ENCODE measurements around the gene PCOLCE2. TPM values are rescaled to one million over a fixed set of nuclear protein-coding genes. Genes with fewer than 3 reads are reported as not detected.
A peak's percentile ranks its signal among the peaks of the same experiment; 100 is the strongest.

The PCOLCE2 gene, protein sequence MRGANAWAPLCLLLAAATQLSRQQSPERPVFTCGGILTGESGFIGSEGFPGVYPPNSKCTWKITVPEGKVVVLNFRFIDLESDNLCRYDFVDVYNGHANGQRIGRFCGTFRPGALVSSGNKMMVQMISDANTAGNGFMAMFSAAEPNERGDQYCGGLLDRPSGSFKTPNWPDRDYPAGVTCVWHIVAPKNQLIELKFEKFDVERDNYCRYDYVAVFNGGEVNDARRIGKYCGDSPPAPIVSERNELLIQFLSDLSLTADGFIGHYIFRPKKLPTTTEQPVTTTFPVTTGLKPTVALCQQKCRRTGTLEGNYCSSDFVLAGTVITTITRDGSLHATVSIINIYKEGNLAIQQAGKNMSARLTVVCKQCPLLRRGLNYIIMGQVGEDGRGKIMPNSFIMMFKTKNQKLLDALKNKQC
- 58.2 TPM for total RNA-seq
- long read RNA-seq, transcript PCOLCE2-201 (9 exons, 2,021 nt): major isoform, 108 of 115 reads
- long read RNA-seq, partial matches to known transcripts: 6 of 115 reads
- long read RNA-seq, other reads (novel, unspliced or antisense): 1 of 115 reads

GRCh38 chr3:142888481-142889211 is at the start of gene PCOLCE2:
TSS of gene PCOLCE2 (minus strand) at chr3:142889083. CDS start at chr3:142888896, 187 bp downstream.
- peak; percentile 64 for DNase-seq
- peak; percentile 86 for ATAC-seq
- intact Hi-C loops (cut with micrococcal nuclease): no loop called here

DNA sequence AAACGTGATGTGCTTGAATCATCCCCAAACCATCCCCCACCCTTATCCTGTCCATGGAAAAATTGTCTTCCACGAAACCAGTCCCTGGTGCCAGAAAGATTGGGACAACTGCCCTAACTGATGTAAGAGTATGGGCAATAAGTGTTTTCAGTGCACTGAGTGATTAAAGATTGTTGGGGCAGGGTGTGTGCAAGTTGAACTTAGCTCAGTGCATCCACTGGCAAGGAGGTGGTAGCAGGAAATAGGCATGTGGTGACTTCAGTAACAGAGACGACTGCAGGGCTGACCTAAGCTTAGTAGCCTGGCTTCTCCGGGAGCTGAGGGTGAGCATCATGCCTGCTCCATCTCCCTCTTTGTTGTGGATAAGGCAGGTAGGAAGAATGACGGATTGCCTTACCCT is 47.1 kb upstream of the PCOLCE2 start:
- intact Hi-C loops (cut with micrococcal nuclease): no loop called here
- no peak for ATAC-seq
- no peak for DNase-seq

DNA sequence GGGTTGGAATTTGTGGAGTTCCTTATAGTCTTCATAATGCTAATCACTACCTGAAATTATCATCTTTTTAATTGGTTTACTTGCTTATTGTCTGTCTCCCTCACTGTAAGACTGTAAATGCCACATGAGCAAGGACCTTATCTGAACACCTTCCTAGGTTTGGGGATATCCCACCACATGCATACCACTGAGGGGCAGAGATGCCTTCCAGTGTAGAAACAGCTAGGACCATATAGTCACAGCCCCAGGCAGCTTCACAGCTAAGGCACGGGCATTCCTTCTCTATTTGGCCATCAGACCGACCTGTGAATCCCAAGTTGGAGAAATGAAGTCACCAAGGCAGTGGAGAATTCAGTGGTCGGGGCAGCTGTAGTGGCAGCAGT is 46.0 kb upstream of the PCOLCE2 start:
- DNase-seq (no peak), ATAC-seq (no peak)
- intact Hi-C loops (cut with micrococcal nuclease): no loop called here

DNA sequence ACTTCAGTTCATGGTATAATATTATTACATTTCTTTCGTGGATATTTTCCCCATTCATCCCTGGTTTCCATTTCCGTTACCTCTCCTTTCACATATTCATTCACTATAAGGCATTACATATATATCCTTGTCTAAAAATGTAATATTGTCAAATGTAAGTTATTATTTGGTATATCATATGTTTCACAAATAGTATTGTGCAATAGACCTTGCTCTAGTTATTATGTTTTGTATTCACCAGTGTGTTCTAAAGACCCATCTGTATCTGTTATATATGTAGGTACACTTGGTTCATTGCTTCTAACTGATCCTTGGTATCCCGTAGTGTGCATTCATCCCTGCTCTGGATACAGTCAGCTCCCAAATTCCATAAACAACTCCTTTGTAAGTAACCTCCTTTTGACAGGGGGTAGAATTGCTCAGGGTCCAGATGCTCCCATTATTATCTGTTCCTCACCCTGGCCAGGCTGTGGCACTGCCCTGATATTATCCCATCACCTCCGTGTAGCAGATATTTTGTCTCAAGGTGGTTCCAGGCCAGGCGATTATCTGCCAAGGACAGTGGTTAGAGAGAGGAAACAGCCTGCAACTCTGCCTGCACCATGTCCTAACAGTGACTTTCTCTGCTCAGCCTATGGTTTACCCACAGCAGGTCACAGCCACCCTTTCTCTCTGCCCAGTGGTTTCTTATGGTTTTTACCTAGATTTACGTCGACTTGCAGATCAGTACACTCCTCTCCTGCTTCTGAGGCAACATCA is 45.4 kb upstream of the PCOLCE2 start:
- DNase-seq (no peak), ATAC-seq (no peak)
- intact Hi-C loops (cut with micrococcal nuclease): no loop called here

GRCh38 chr3:142931222-142931621 is 42.3 kb upstream of the PCOLCE2 start:
- intact Hi-C loops (cut with micrococcal nuclease): no loop called here
- ATAC-seq (no peak), DNase-seq (no peak)

- DNase-seq: no peak
- intact Hi-C loops (cut with micrococcal nuclease): no loop called here
- ATAC-seq: no peak
These were observed 41.6 kb upstream of the PCOLCE2 start for GRCh38 chr3:142930463-142930862.

GRCh38 chr3:142929890-142930289 is 41.0 kb upstream of the PCOLCE2 start:
- DNase-seq (no peak), ATAC-seq (no peak)
- intact Hi-C loops (cut with micrococcal nuclease): no loop called here

GRCh38 chr3:142929109-142929508 is 40.2 kb upstream of the PCOLCE2 start:
- ATAC-seq (peak; percentile 67), DNase-seq (peak; percentile 45)
- intact Hi-C loops (cut with micrococcal nuclease): no loop called here

DNA sequence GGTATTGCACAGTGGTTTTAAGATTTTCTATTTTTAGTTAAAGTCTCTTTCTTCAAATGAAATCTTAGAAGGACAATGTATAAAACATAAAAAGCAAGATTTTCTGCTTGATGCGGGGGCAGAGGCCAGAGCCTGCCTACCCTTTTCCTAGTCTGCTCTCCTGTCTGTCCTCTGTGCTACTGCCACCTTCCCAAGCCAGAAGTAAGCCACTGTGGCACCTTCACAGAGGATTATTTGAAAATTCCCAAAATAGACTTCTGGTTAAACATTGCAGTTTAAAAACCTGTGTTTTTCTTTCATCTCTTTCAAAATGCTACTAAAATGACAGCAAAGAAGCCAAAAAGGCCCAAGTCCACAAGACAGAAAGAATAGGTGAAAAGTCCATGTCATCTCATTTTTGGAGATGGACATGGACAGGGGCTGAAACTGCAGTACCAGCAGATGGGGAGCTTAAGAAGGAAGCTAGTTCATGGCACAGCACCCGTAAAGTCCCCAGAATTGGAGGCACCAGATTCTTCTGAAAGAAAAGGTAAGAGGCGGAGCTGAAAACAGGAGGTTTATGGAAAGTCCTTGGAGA is 37.6 kb upstream of the PCOLCE2 start:
- DNase-seq (no peak), ATAC-seq (no peak)
- intact Hi-C loops (cut with micrococcal nuclease): no loop called here

GRCh38 chr3:142925140-142925539 is 36.3 kb upstream of the PCOLCE2 start:
- intact Hi-C loops (cut with micrococcal nuclease): no loop called here

DNA sequence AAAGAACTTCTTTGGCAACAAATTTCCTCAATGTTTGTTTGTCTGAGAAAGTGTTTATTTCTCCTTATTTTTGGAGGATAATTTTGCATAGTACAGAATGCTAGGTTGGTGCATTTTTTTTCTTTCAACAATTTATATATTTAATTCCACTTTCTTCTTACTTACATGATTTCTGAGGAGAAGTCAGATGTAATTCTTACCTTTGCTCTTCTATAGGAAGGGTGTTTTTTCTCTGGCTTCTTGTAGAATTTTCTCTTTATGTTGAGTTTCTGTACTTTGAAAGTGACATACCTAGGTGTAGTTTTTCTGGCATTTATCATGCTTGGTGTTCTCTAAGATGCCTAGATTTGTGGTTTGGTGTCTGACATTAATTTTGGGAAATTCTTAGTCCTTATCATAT is 34.8 kb upstream of the PCOLCE2 start:
- intact Hi-C loops (cut with micrococcal nuclease): no loop called here

More at GRCh38 chr3:142925140-142925539, 36.3 kb upstream of the PCOLCE2 start:
- DNase-seq (no peak), ATAC-seq (no peak)

GRCh38 chr3:142916605-142917004 is 27.7 kb upstream of the PCOLCE2 start:
- intact Hi-C loops (cut with micrococcal nuclease): no loop called here
- ATAC-seq (no peak), DNase-seq (no peak)

More for the DNA sequence above, 34.8 kb upstream of the PCOLCE2 start:
- DNase-seq: no peak
- ATAC-seq: no peak

GRCh38 chr3:142915636-142916035 is 26.8 kb upstream of the PCOLCE2 start:
- no peak for ATAC-seq
- intact Hi-C loops (cut with micrococcal nuclease): no loop called here
- no peak for DNase-seq

GRCh38 chr3:142914286-142914811 is 25.5 kb upstream of the PCOLCE2 start:
- DNase-seq: no peak
- intact Hi-C loops (cut with micrococcal nuclease): no loop called here
- ATAC-seq: no peak

- DNase-seq: no peak
- ATAC-seq: no peak
- intact Hi-C loops (cut with micrococcal nuclease): no loop called here
These were observed 24.5 kb upstream of the PCOLCE2 start for GRCh38 chr3:142913432-142913831.

GRCh38 chr3:142912402-142913172 is 23.7 kb upstream of the PCOLCE2 start:
- ATAC-seq: peak; percentile 59
- DNase-seq: no peak
- intact Hi-C loops (cut with micrococcal nuclease): no loop called here

GRCh38 chr3:142910280-142910679 is 21.4 kb upstream of the PCOLCE2 start:
- DNase-seq (no peak), ATAC-seq (peak; percentile 30)
- intact Hi-C loops (cut with micrococcal nuclease): no loop called here

GRCh38 chr3:142909282-142909681 is 20.4 kb upstream of the PCOLCE2 start:
- ATAC-seq (no peak), DNase-seq (no peak)
- intact Hi-C loops (cut with micrococcal nuclease): no loop called here
